ENCODE measurements around the gene FBRSL1.

The FBRSL1 gene

DNA sequence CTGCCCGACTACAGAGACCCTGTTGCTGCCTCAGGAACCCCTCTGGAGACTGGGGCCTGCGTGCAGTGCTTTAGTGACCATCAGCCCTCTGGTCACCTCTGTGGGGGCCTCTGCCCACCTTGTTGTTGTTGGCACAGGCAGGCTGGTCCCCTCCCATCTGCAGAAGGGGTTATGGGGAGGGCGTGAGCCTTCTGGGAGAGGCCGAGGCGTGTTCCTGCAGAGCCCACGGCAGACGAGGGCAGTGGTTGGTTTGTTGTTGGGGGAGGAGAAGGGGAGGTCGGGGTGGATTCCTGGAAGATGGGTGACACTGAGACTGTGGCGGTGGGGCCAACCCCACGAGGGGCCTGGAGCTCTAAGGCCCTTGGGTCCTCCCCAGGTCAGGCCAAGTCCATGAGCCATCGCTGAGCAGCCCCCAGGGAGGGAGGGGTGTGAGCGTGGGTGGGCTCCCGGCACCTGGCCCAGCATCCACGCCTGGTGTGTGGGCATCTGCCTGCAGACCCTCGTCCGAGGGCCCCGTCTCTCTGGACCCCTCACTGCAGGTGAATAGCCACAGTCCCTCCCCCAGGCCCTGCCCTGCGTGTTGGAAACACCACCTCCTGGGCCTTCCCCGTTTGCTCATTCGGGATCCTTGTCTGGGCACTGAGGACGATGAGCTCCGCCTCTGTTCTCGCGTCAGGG is 23.6 kb downstream of the FBRSL1 start:
- DNase-seq = no peak

DNA sequence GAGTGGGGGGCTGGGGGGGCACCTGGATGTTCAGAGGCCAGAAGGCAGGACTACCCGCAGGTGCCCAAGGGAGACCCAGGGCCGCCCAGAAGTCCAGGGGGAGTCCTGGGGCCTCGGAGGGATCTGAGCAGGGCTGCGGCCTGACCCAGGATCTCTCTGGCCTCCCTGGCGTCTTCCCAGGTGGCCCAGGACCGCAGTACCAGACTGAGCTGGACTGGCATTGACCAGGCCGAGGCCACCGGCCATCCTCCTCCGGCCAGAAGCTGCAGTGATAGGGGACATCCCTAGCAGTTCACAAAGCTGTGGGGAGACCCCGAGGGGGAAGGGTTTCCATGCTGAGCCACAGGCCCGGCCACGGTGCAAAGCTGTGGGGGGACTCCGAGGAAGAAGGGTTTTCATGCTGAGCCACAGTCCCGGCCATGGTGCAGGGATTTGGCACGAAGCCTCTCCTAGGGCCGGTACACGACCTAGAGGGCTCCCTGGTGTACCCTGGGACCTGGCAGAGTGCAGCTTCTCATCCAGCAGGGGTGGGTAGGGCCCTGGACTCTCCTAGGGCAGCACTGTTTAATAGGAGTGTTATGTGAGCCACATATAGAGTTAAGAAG is 24.4 kb downstream of the FBRSL1 start:
- no peak for DNase-seq

DNA sequence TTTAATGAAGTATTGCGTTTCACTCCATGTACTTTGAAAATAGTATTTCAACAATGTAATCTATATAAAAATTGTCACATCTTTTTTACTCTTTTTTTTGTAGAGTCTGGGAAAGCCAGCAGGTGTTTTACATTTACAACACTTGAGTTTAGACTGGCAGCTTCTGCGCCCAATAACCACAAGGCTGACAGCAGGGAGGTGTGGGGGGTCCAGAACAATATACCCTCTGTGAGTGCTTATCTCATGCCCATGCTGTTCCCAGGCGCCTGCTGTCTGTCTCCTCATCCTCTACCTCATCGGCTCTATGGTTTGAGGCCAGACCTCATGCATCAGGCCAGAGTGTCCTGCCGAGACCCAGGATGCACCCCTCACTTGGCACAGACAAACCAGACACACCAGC is 24.9 kb downstream of the FBRSL1 start:
- DNase-seq = no peak

DNA sequence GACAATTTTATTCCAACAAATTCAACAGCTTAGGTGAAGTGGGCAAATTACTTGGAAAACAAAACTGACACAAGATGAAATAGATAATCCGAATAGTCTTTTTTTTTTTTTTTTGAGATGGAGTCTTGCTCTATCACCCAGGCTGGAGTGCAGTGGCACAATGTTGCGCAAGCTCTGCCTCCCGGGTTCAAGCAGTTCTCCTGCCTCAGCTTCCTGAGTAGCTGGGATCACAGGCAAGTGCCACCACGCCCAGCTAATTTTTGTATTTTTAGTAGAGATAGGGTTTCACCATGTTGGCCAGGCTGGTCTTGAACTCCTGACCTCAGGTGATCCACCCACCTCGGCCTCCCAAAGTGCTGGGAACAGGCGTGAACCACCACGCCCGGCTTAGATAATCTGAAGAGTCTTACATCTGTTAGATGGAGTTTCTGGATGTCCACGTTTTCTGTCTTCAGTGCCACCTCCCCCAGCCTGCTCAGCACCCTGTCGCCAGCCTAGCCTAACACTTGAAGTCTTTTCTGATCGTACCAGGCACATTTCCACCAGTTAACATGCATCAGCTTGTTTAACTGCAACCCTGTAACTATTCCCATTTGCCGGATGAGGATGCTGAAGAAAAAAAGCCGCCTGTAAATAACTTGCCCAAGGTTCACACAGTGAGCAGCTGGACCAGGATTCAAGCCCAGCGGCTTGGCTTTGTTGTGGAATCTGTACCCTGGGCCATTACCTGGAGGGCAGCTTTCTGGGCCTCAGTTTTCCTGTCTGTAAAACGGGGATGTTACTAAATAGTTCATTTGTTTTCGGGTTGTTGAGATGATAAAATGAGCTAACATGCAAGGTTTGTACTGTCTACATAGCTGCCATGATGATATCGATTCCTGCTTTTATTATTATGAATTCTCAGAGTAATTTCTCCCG is 26.4 kb downstream of the FBRSL1 start:
- DNase-seq = no peak

GRCh38 chr12:132517013-132517739 is 27.2 kb downstream of the FBRSL1 start:
- DNase-seq = no peak

DNA sequence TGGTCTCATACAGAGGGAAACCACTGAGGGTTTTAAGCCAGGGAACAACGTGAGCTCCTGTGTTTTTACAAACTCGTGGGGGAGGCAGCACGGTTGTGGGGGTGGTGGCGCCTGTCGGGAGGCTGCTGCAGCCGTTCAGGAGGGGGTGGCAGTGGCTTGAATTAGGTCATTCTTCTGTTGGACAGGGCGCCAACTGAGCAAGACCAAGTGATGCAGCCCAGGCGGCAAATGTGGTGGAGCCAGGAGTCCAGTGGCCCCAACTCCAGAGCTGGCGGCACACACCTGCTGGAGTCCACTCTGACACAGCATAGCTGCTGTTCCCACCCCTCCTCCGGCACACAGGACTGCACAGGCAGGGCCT is 27.8 kb downstream of the FBRSL1 start:
- DNase-seq = no peak

DNA sequence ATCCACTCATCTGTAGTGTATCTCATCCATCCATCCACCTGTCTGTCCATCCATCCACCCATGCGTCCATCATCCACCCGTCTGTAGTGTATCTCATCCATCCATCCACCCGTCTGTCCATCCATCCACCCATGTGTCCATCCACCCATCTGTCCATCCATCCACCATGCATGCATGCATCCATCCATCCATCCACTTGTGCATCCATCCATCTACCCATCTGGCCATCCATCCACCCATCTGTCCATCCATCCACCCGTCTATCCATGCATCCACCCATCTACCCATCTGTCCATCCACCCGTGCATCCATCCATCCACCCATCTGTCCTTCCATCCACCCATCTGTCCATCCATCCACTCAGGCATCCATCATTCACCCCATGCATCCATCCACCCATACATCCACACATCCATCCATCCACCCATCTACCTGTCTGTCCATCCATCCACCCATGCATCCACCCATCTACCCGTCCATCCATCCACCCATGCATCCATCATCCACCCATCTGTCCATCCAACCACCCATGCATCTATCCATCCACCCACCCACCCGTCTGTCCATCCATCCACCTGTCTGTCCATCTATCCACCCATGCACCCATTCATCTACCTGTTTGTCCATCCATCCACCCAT is 28.5 kb downstream of the FBRSL1 start:
- no peak for DNase-seq

GRCh38 chr12:132520421-132521199 is 30.7 kb downstream of the FBRSL1 start:
- DNase-seq = no peak

DNA sequence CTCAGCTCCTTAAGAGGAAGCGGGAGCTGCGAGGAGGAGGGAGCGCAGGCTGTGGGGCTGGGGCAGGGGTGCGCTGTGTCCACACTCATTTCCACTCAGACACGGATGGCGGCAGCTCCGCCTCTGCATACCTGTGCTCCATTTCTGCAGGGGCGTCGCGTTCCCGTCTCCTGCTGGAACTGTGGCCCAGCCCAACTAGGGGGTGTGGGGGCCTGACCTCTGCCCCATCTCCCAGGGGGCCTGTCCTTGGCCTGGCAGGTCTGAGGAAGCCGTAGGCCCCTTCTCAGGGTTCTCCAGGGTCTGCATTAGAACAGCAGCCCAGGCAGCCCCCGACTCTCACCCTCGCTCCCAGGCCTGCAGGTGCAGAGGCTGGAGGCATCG is 31.2 kb downstream of the FBRSL1 start:
- no peak for DNase-seq

DNA sequence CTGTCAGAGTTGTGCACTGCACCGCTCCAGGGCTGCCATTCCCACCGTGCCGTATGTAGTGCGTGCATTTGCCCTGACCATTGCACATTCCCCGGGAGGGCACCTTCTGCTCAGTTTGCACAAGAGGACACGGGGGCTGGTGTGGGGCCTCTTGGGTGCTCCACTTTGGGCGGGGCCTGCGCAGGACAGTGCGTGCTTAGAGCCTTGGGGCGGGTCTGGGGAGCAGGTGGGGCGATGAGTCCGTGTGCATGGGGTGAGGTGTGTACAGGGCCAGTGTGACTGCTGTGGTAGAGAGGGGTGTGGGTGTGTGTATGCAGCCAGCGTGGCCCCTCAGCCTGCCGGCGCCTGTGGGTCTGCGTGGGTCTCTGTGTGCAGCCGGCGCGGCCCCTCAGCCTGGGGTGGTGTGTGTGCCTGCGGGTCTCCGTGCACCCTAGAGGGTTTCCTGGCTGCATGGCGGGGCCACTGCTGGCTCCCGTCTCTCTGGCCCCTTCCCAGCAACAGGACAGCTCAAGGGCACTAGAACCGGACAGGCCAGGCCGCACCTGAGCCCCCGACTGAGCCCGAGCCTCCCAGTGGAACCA is 31.9 kb downstream of the FBRSL1 start:
- no peak for DNase-seq

GRCh38 chr12:132522592-132523380 is 32.8 kb downstream of the FBRSL1 start:
- DNase-seq = no peak

GRCh38 chr12:132523576-132524331 is 33.8 kb downstream of the FBRSL1 start:
- peak; percentile 85 for DNase-seq

- DNase-seq = no peak
Measured at GRCh38 chr12:132524405-132524804, 34.5 kb downstream of the FBRSL1 start.

DNA sequence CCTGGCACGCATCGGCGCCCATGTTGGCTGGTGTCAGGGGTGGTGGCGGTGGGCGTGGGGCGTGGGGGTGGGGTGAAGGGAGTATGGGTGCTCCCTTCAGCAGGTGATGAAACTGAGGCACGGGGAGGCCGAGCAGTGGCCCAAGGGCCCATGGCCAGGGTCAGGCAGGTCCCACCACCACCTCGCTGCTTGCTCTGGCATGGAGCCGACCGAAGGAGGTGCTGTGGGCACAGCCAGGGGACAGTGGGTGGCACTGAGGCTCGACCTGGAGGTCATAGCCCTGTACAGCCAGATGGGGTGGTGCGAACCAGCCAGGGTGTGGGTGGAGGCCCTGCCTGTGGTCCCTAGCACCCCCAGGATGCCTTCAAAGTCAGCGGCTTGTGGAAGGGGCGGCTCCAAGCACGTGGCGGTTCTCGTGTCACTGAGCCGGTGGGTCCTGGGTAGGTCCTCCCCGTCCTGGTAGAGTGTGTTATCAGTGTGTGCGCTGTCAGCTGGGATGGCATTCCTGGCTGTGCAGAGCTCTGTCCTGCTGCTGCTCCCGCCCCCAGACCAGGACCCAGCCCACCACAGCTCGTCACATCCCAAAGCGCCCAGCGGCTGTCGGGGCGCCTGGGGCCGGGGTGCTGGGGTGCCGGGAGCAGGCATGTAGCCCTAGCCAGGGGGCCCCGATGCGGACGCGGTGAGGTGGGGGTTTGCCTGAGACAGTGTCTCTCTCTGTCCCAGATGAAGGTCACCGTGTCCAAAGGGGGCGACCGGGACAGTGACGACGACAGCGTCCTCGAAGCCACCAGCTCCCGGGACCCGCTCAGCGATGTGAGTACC is 35.3 kb downstream of the FBRSL1 start:
- no peak for DNase-seq

DNA sequence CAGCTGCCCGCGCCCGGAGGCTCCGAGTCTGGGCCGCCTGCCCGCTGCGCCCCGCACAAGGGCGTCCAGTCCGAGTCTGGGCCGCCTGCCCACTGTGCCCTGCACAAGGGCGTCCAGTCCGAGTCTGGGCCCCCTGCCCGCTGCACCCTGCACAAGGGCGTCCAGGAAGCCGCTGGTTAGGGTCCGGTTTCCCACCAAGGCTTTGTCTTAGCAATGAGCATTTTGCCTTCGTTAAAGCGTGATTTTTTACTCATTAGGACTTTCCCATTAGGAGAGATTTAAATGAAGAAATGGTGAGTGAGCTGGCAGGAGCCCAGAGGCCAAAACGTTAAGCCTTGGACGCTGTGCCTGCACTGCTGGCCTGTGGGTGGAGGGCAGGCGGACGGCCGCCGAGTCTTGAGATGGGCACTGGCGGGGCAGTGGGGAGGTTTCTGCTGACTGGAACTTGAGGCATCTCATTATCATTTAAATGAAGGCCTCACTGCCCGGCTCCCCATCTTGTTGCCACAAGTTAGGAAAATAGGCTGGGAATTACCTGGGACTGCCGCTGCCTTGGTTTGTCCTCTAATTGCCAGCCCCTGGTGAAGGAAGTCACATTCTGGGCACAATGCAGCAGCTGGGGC is 36.0 kb downstream of the FBRSL1 start:
- no peak for DNase-seq

DNA sequence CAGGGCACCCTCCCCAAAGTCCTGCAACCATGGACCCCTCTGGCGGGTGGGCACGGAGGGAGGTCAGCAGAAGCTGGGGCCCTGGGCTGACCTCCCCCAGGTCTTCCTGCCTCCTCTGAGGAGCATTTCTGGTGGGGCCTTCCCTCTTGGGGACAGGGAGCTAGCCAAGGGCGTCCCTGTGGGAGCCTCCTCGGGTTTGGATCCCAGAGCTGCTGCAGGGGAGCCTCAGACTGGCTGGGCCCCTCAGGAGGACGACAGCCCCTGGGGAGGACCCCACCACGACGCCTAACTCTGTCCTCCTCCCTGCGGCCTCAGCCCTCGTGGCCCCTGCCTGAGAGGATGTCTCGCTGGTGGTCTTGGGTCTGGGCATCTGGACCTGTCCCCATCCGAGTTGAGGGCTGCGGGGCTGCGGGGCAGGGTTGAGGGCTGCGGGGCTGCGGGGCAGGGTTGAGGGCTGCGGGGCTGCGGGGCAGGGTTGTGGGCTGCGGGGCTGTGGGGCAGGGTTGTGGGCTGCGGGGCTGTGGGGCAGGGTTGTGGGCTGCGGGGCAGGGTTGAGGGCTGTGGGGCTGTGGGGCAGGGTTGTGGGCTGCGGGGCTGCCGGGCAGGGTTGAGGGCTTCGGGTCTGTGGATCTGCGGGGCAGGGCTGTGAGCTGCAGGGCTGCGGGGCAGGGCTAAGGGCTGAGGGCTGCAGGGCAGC is 37.4 kb downstream of the FBRSL1 start:
- DNase-seq = no peak

GRCh38 chr12:132527883-132528264 is 37.9 kb downstream of the FBRSL1 start:
- no peak for DNase-seq

- DNase-seq = no peak
Measured at GRCh38 chr12:132528564-132529106, 38.7 kb downstream of the FBRSL1 start.

All from CD4-positive, alpha-beta T cell treated with Interleukin-17A for 4 hours (primary cell).